HEK293 (cell line): ENCODE results near the gene SLC39A13.

ENCODE experiments used
- CTCF ChIA-PET: fragments of 350-600 bp; formaldehyde crosslinking; extraction: SDS; loops from one replicate; lab custom pipeline; 2021; ENCODE audit warnings: antibody characterized with exemption; lab: Yijun Ruan, JAX
- POLR2A ChIA-PET: fragments of 300-600 bp; formaldehyde crosslinking; extraction: SDS; loops from one replicate; lab custom pipeline; 2020; ENCODE audit warnings: antibody characterized with exemption, inconsistent platforms; lab: Yijun Ruan, JAX
- H3K27ac ChIP-seq: fragments of 200-500 bp; sonication (Bioruptor generic); 2 replicates; pipeline ENCODE4 v1.5.1; 2014; ENCODE audit warnings: low read depth, low read length, control low read depth, inconsistent platforms; ENCODE audit errors: extremely low read depth
- H3K36me3 ChIP-seq, 2 experiments: fragments of 200-500 bp in 1 of 2; sonication (Bioruptor generic) in 1 of 2; 1 replicate in 1 of 2; 2 replicates in 1 of 2; pipeline ENCODE4 v1.5.1; 2014 to 2017; ENCODE audit warnings: inconsistent platforms in 2 of 2, low read length in 2 of 2; ENCODE audit not compliant: control insufficient read depth in 2 of 2, insufficient read depth in 1 of 2
- H3K4me1 ChIP-seq: fragments of 200-500 bp; sonication (Bioruptor generic); 2 replicates; pipeline ENCODE4 v1.5.1; 2014; ENCODE audit warnings: mild to moderate bottlenecking, low read length, inconsistent platforms; ENCODE audit not compliant: control insufficient read depth, insufficient read depth
- H3K4me3 ChIP-seq: 2 replicates; pipeline ENCODE4 v1.5.1; 2011; ENCODE audit warnings: low read depth, mild to moderate bottlenecking, control low read depth, low read length, moderate library complexity
- H3K9me3 ChIP-seq: fragments of 200-500 bp; sonication (Bioruptor generic); 2 replicates; pipeline ENCODE4 v1.5.1; 2014; ENCODE audit warnings: low read depth, low read length, inconsistent platforms; ENCODE audit not compliant: control insufficient read depth, insufficient read depth
- PRDM10 ChIP-seq: fragments of 450-650 bp; formaldehyde crosslinking; IDR thresholded peaks from 2 replicates; pipeline ENCODE4 v1.5.1; 2016; ENCODE audit warnings: missing biosample characterization, missing genetic modification characterization
- SP3 ChIP-seq: fragments of 450-650 bp; formaldehyde crosslinking; IDR thresholded peaks from 2 replicates; pipeline ENCODE4 v1.5.1; 2016; ENCODE audit warnings: missing biosample characterization, missing genetic modification characterization
- SP7 ChIP-seq: fragments of 450-650 bp; formaldehyde crosslinking; IDR thresholded peaks from 2 replicates; pipeline ENCODE4 v1.5.1; 2016; ENCODE audit warnings: missing biosample characterization, missing genetic modification characterization
- WT1 ChIP-seq: fragments of 450-650 bp; formaldehyde crosslinking; IDR thresholded peaks from 2 replicates; pipeline ENCODE4 v1.5.1; 2016; ENCODE audit warnings: missing biosample characterization, missing genetic modification characterization
- YY1 ChIP-seq: fragments of 450-650 bp; formaldehyde crosslinking; IDR thresholded peaks from 2 replicates; pipeline ENCODE4 v1.5.1; 2018; ENCODE audit warnings: missing biosample characterization, missing genetic modification characterization
- ZBTB11 ChIP-seq: fragments of 450-650 bp; formaldehyde crosslinking; conservative IDR thresholded peaks from 2 replicates; pipeline ENCODE4 v1.5.1; 2016; ENCODE audit warnings: low read depth, missing biosample characterization, missing genetic modification characterization
- ZBTB17 ChIP-seq: fragments of 450-650 bp; formaldehyde crosslinking; IDR thresholded peaks from 2 replicates; pipeline ENCODE4 v1.5.1; 2016; ENCODE audit warnings: missing biosample characterization, missing genetic modification characterization
- ZBTB6 ChIP-seq: fragments of 450-650 bp; formaldehyde crosslinking; IDR thresholded peaks from 2 replicates; pipeline ENCODE4 v1.5.1; 2017; ENCODE audit warnings: missing biosample characterization, missing genetic modification characterization
- ZEB2 ChIP-seq: fragments of 450-650 bp; formaldehyde crosslinking; IDR thresholded peaks from 2 replicates; pipeline ENCODE4 v1.5.1; 2016; ENCODE audit warnings: missing biosample characterization, missing genetic modification characterization
- ZNF10 ChIP-seq: fragments of 450-650 bp; formaldehyde crosslinking; IDR thresholded peaks from 2 replicates; pipeline ENCODE4 v1.5.1; 2017; ENCODE audit warnings: missing biosample characterization, missing genetic modification characterization
- ZNF214 ChIP-seq: fragments of 450-650 bp; formaldehyde crosslinking; IDR thresholded peaks from 2 replicates; pipeline ENCODE4 v1.5.1; 2017; ENCODE audit warnings: missing biosample characterization, mild to moderate bottlenecking, missing genetic modification characterization, borderline replicate concordance
- ZNF555 ChIP-seq: fragments of 450-650 bp; formaldehyde crosslinking; conservative IDR thresholded peaks from 2 replicates; pipeline ENCODE4 v1.5.1; 2017; ENCODE audit warnings: missing biosample characterization, mild to moderate bottlenecking, missing genetic modification characterization, inconsistent platforms
- ZNF561 ChIP-seq: fragments of 450-650 bp; IDR thresholded peaks from 2 replicates; pipeline ENCODE4 v1.5.1; 2018; ENCODE audit warnings: missing biosample characterization, missing genetic modification characterization, borderline replicate concordance
- ZNF585B ChIP-seq: fragments of 450-650 bp; formaldehyde crosslinking; IDR thresholded peaks from 2 replicates; pipeline ENCODE4 v1.5.1; 2016; ENCODE audit warnings: missing biosample characterization, missing genetic modification characterization
- ZNF664 ChIP-seq: fragments of 450-650 bp; formaldehyde crosslinking; IDR thresholded peaks from 2 replicates; pipeline ENCODE4 v1.5.1; 2016; ENCODE audit warnings: missing biosample characterization, missing genetic modification characterization
- ZNF777 ChIP-seq: fragments of 450-650 bp; formaldehyde crosslinking; IDR thresholded peaks from 2 replicates; pipeline ENCODE4 v1.5.1; 2017; ENCODE audit warnings: missing biosample characterization, missing genetic modification characterization, borderline replicate concordance
- ZNF830 ChIP-seq: fragments of 450-650 bp; IDR thresholded peaks from 2 replicates; pipeline ENCODE4 v1.5.0; 2018; ENCODE audit warnings: missing biosample characterization, missing genetic modification characterization, low read depth, mild to moderate bottlenecking, moderate library complexity
- ZNF837 ChIP-seq: fragments of 450-650 bp; formaldehyde crosslinking; IDR thresholded peaks from 2 replicates; pipeline ENCODE4 v1.5.1; 2016; ENCODE audit warnings: missing biosample characterization, missing genetic modification characterization

Gene SLC39A13

GRCh38 chr11:47454258-47454671, 45.9 kb downstream of the SLC39A13 start (continued):
- TF ChIP-seq SP7 (tag by site-specific recombination), result 0 out of 2 replicates have a peak, but pooled peaks have one; percentile 20
- 0 out of 2 replicates have a peak, but pooled peaks have one; percentile 20 for TF ChIP-seq PRDM10
- 0 out of 2 replicates have a peak, but pooled peaks have one; percentile 37 for TF ChIP-seq ZEB2 (tag by site-specific recombination)
- peak; percentile 52 for TF ChIP-seq ZBTB17 (tag by site-specific recombination)

- CTCF ChIA-PET, result no interaction called here
- peaks cover 0 to 28% of the 10 kb centered on the region in 2 experiments; a peak in 2 of 3 replicates for H3K36me3 ChIP-seq
- no peaks in the 10 kb centered on the region for H3K9me3 ChIP-seq
- no peak overlapping the region for H3K27ac ChIP-seq
- POLR2A ChIA-PET, result no interaction called here
- no peak overlapping the region for H3K4me3 ChIP-seq
- peaks cover 4% of the 10 kb centered on the region for H3K4me1 ChIP-seq
- TF ChIP-seq YY1 (tag by site-specific recombination) (no peak), ZNF837 (tag by site-specific recombination) (no peak), ZBTB11 (no peak), WT1 (peak; percentile 60), SP3 (tag by site-specific recombination) (no peak), ZNF555 (no peak), ZNF585B (tag by site-specific recombination) (no peak), ZBTB6 (tag by site-specific recombination) (no peak), ZNF561 (tag by site-specific recombination) (no peak), ZNF214 (no peak), ZNF777 (tag by site-specific recombination) (no peak), ZNF664 (peak; percentile 56)
These were observed 52.3 kb downstream of the SLC39A13 start for GRCh38 chr11:47460571-47461235.

- no peak overlapping the region for H3K27ac ChIP-seq
- H3K36me3 ChIP-seq, result peaks cover 0 to 33% of the 10 kb centered on the region in 2 experiments; a peak in 2 of 3 replicates
- CTCF ChIA-PET, result no interaction called here
- no peak overlapping the region for H3K4me3 ChIP-seq
- H3K4me1 ChIP-seq, result peaks cover 5% of the 10 kb centered on the region
- TF ChIP-seq ZNF830 (tag by site-specific recombination) (no peak), ZNF10 (tag by site-specific recombination) (peak; percentile 52; the same call in 1 of the 2 replicates)
- TF ChIP-seq, all 188 proteins: peak for 1
- no peaks in the 10 kb centered on the region for H3K9me3 ChIP-seq
- POLR2A ChIA-PET, result no interaction called here
These were observed 53.5 kb downstream of the SLC39A13 start for GRCh38 chr11:47461876-47462275.
